ENCODE results near the gene CTXND2.
"Not testable (repeated sequence)": the region's sequence is repeated elsewhere in the genome, so short reads cannot be mapped to it uniquely, and the experiment has no call there.

The CTXND2 gene

GRCh38 chr1:150893336-150893913, 6.5 kb downstream of the CTXND2 start:
- DNase-seq, result no peak

- peak; percentile 14 for DNase-seq
Observed at GRCh38 chr1:150895618-150896017, 8.7 kb downstream of the CTXND2 start.

GRCh38 chr1:150899795-150900194, 12.9 kb downstream of the CTXND2 start:
- not testable (repeated sequence) for DNase-seq

- DNase-seq, result no peak
Observed at GRCh38 chr1:150902346-150902745, 15.4 kb downstream of the CTXND2 start.

GRCh38 chr1:150902751-150903150, 15.8 kb downstream of the CTXND2 start:
- no peak for DNase-seq

- DNase-seq, result no peak
Observed at GRCh38 chr1:150905301-150905700, 18.4 kb downstream of the CTXND2 start.

GRCh38 chr1:150906329-150906728, 19.4 kb downstream of the CTXND2 start:
- no peak for DNase-seq

GRCh38 chr1:150906813-150907212, 19.9 kb downstream of the CTXND2 start:
- no peak for DNase-seq

- DNase-seq, result no peak
Observed at GRCh38 chr1:150909585-150910180, 22.7 kb downstream of the CTXND2 start.

GRCh38 chr1:150912623-150913022, 25.7 kb downstream of the CTXND2 start:
- no peak for DNase-seq

GRCh38 chr1:150917387-150917786, 30.5 kb downstream of the CTXND2 start:
- DNase-seq, result no peak

GRCh38 chr1:150922519-150922975, 35.6 kb downstream of the CTXND2 start:
- peak; percentile 92 for DNase-seq

GRCh38 chr1:150925080-150925479, 38.1 kb downstream of the CTXND2 start:
- DNase-seq, result no peak

- peak; percentile 97 for DNase-seq
Observed at GRCh38 chr1:150926097-150926741, 39.3 kb downstream of the CTXND2 start, which contains the start of gene SETDB1. TSS of gene SETDB1 (plus strand) at chr1:150926363. CDS start at chr1:150927715, 1,352 bp downstream.

GRCh38 chr1:150927624-150928023, 40.7 kb downstream of the CTXND2 start:
- DNase-seq, result no peak

- peak; percentile 7 for DNase-seq
Observed at GRCh38 chr1:150928286-150928685, 41.4 kb downstream of the CTXND2 start.

- DNase-seq, result not testable (repeated sequence)
Observed at GRCh38 chr1:150928775-150929174, 41.8 kb downstream of the CTXND2 start.

GRCh38 chr1:150931773-150932172, 44.8 kb downstream of the CTXND2 start:
- peak; percentile 4 for DNase-seq

GRCh38 chr1:150944856-150945255, 57.9 kb downstream of the CTXND2 start:
- no peak for DNase-seq

- no peak for DNase-seq
Observed at GRCh38 chr1:150954708-150955107, 67.8 kb downstream of the CTXND2 start.

GRCh38 chr1:150955280-150955679, 68.3 kb downstream of the CTXND2 start:
- DNase-seq, result no peak

- DNase-seq, result no peak
Observed at GRCh38 chr1:150957666-150958065, 70.7 kb downstream of the CTXND2 start.

GRCh38 chr1:150960646-150961045, 73.7 kb downstream of the CTXND2 start:
- no peak for DNase-seq

GRCh38 chr1:150961756-150962155, 74.8 kb downstream of the CTXND2 start:
- DNase-seq, result no peak

Measured in fibroblast of upper back skin (primary cell).